ENCODE data around the gene DYNLT1. TPM values are rescaled to one million over a fixed set of nuclear protein-coding genes. Genes with fewer than 3 reads are reported as not detected.

Gene DYNLT1
- total and polyA plus RNA-seq, 10 of the 15 experiments (the other 5 are each of a cell fraction or from before 2014, with no cell fraction given), result 33.6 to 298 (median 89.2) TPM

DNA sequence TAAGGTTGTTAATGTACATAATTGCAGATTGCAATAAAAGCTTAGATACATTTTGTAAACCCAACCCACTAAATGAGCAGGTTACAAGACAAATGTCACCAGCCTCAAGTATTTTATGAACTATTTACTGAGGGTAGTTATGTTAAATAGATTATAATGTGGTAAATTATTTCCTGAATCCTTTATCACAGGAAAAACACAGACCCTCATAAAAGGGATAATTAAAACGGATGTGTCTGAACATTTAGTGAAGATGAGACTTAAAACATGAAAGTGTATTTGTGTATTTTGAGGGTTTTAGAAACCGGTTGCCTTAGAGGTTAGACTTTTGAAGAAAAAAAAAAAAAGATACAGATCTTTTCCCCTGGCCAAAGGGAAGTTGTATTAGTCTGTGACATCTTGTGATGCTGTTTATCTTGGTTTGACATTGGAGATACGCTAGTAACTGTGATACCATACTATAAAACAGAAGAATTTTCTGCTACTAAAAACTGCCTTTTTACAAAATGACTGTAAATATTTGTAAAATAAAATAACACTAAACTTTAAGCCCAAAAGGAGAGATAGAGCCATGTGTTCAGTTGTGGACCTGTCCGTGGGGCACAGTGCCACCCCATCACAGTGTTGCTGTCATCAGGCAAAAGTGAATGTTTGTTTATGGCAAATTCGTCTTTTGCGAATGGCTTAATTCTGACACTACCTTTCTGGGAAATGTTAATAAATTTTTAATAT, 9.7 kb downstream of the DYNLT1 start:
- ChIA-PET CTCF (no interaction called here), RAD21 (ENCODE audit: unreplicated experiment) (no interaction called here), SMC1A (ENCODE audit: uncharacterized antibody, unreplicated experiment) (interaction anchor here (0.7 to 1.4 kb wide), 2 partner anchors 33 to 56 kb away, joined by 3 to 6 read pairs; no protein-coding TSS in a partner anchor), POLR2A (no interaction called here)
- no peak overlapping the region for H3K9ac ChIP-seq (ENCODE audit: control insufficient read depth, insufficient read depth, low read length)
- H3K27ac ChIP-seq (ENCODE audit: control insufficient read depth, insufficient read depth), result no peak overlapping the region
- TF ChIP-seq JUNB (IDR thresholded peaks at IDR 0.05) (no peak), STAT3 (IDR thresholded peaks at IDR 0.05; ENCODE audit: low read depth, low read length) (no peak), PAX8 (IDR thresholded peaks at IDR 0.05) (no peak), TBL1XR1 (IDR thresholded peaks at IDR 0.05; ENCODE audit: low read depth, low read length) (no peak), TAF1 (IDR thresholded peaks at IDR 0.05; ENCODE audit: borderline replicate concordance, low read depth, low read length) (no peak), YBX1 (IDR thresholded peaks at IDR 0.05) (no peak), RFX5 (IDR thresholded peaks at IDR 0.05; ENCODE audit: low read depth, low read length) (no peak), RAD21 (IDR thresholded peaks at IDR 0.05; ENCODE audit: insufficient read depth, low read depth, low read length) (no peak), SRF (IDR thresholded peaks at IDR 0.05; ENCODE audit: low read depth in 2 of 2, low read length in 2 of 2) (no peak), NFXL1 (IDR thresholded peaks at IDR 0.05; ENCODE audit: borderline replicate concordance) (no peak), CBX3 (IDR thresholded peaks at IDR 0.05; ENCODE audit: borderline replicate concordance, low read depth) (no peak), CHD1 (IDR thresholded peaks at IDR 0.05; ENCODE audit: low read depth, low read length) (no peak)
- TF ChIP-seq, protein P1, sequence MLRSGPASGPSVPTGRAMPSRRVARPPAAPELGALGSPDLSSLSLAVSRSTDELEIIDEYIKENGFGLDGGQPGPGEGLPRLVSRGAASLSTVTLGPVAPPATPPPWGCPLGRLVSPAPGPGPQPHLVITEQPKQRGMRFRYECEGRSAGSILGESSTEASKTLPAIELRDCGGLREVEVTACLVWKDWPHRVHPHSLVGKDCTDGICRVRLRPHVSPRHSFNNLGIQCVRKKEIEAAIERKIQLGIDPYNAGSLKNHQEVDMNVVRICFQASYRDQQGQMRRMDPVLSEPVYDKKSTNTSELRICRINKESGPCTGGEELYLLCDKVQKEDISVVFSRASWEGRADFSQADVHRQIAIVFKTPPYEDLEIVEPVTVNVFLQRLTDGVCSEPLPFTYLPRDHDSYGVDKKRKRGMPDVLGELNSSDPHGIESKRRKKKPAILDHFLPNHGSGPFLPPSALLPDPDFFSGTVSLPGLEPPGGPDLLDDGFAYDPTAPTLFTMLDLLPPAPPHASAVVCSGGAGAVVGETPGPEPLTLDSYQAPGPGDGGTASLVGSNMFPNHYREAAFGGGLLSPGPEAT (IDR thresholded peaks at IDR 0.05; ENCODE audit: low read depth), result no peak
- TF ChIP-seq, protein P2, sequence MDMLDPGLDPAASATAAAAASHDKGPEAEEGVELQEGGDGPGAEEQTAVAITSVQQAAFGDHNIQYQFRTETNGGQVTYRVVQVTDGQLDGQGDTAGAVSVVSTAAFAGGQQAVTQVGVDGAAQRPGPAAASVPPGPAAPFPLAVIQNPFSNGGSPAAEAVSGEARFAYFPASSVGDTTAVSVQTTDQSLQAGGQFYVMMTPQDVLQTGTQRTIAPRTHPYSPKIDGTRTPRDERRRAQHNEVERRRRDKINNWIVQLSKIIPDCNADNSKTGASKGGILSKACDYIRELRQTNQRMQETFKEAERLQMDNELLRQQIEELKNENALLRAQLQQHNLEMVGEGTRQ (IDR thresholded peaks at IDR 0.05; ENCODE audit: borderline replicate concordance, low read depth, low read length), result no peak
- TF ChIP-seq, protein P3, sequence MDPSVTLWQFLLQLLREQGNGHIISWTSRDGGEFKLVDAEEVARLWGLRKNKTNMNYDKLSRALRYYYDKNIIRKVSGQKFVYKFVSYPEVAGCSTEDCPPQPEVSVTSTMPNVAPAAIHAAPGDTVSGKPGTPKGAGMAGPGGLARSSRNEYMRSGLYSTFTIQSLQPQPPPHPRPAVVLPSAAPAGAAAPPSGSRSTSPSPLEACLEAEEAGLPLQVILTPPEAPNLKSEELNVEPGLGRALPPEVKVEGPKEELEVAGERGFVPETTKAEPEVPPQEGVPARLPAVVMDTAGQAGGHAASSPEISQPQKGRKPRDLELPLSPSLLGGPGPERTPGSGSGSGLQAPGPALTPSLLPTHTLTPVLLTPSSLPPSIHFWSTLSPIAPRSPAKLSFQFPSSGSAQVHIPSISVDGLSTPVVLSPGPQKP (IDR thresholded peaks at IDR 0.05; ENCODE audit: low read depth, low read length), result no peak
- no peak overlapping the region for H2AFZ ChIP-seq (ENCODE audit: control insufficient read depth, low read depth, low read length)
- H3K4me2 ChIP-seq (ENCODE audit: control insufficient read depth, insufficient read depth), result no peak overlapping the region
- ATAC-seq, result no peak
- no peak for DNase-seq (ENCODE audit: low read depth, low spot score)
- no TSS peak for BruUV-seq (replicated peaks)
- no peaks in the 10 kb centered on the region; the same call in 2 of the 3 replicates for H3K9me3 ChIP-seq (replicated peaks; ENCODE audit: control insufficient read depth, insufficient read depth, low read length)
- no peaks in the 10 kb centered on the region for H3K27me3 ChIP-seq (replicated peaks in 1 of 2; ENCODE audit: control insufficient read depth in 2 of 2, insufficient read depth in 2 of 2, low read length in 1 of 2)
- FAIRE-seq, result no peak
- H3K4me1 ChIP-seq (ENCODE audit: control insufficient read depth, insufficient read depth, low read length), result no peaks in the 10 kb centered on the region
- 92% methylated on average over 6 of the region's 6 CpGs for WGBS (ENCODE audit: insufficient coverage, insufficient replicate concordance, low lambda C conversion rate, missing lambda C conversion rate)
- peaks cover 4 to 19% of the 10 kb centered on the region in 2 experiments for H3K36me3 ChIP-seq (ENCODE audit: control insufficient read depth in 2 of 2, insufficient read depth in 2 of 2, low read length in 1 of 2)
- H3K79me2 ChIP-seq (ENCODE audit: control insufficient read depth, insufficient read depth, low read length), result no peaks in the 10 kb centered on the region
- in situ Hi-C loops (cut with MboI) (no loop called here), intact Hi-C loops (cut with micrococcal nuclease; ENCODE audit: unreplicated experiment) (no loop called here)
- no peak overlapping the region for H3K4me3 ChIP-seq
- no peaks in the 10 kb centered on the region for H4K20me1 ChIP-seq (ENCODE audit: control insufficient read depth, insufficient read depth)

Measured in GM12878 (cell line).